AML-193 (cell line): ENCODE results near the gene TOB1.

ENCODE experiments used
- DNase-seq, 2 experiments: peaks; one replicate each; lab custom pipeline; 2025; lab: John Stamatoyannopoulos, UW

The TOB1 gene

GRCh38 chr17:50845240-50846147 lies 20.7 kb downstream of the TOB1 start:
- DNase-seq = no peak

- DNase-seq = no peak
Measured at GRCh38 chr17:50844117-50844700, 21.9 kb downstream of the TOB1 start.

DNA sequence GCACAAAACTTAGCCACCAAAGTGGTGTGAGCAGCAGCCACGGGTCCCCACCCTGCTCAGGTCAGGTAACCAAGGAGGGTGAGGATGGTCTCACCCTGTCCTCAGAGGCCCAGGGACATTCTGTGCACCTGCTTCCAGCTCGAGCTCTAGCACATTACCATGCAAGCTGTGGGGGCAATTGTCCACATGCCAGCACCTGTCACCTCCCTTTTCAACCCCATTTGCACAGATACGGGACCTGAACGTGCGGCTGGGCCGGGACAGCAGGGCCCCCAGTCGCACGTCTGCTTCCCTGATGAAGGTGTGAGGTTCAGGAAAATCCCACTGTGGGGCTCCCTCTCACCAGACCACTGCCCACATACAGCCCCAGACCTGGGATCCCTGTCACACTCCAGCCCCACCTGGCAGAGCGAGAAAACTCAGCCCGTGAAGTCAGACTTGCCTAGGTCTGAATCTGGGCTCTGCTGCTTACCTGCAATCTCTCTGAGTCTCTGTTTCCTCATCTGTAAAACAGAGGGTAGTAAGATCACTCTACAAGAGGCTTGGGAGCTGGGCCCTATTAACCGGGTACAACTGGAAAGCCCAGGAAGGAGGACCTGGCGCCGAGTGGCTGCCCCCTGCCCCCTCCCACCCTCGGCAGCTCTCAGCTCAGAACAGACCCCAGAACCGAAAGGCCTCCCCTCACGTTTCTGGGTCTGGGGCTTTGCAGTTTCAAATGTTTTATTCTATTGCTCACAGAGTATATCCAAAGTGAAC lies 22.8 kb downstream of the TOB1 start:
- no peak for DNase-seq

GRCh38 chr17:50842506-50843149 lies 23.5 kb downstream of the TOB1 start:
- DNase-seq = no peak

DNA sequence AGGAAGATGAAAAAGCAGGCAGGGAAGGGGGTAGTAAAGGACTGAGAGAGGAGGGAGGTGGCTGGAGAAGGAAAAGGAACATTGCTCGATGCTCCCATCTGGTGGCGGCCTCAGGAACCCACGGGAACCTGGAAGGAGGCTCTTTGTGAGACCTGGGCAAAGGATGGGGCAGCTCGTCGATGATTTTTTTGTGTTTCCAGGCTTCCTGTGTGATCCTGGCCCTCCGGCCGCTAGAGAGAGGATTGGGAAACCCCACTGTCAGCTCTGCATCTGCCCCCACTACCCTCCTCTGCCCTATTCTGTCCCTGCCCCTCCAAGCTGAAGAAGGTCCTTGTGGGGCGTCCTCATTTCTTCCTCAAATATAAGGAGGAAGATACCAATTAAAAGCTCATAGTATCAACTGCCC lies 24.2 kb downstream of the TOB1 start:
- peak; percentile 53 to 65 for DNase-seq

GRCh38 chr17:50841277-50841948 lies 24.7 kb downstream of the TOB1 start:
- DNase-seq = no peak

GRCh38 chr17:50840311-50840851 lies 25.8 kb downstream of the TOB1 start:
- no peak for DNase-seq

DNA sequence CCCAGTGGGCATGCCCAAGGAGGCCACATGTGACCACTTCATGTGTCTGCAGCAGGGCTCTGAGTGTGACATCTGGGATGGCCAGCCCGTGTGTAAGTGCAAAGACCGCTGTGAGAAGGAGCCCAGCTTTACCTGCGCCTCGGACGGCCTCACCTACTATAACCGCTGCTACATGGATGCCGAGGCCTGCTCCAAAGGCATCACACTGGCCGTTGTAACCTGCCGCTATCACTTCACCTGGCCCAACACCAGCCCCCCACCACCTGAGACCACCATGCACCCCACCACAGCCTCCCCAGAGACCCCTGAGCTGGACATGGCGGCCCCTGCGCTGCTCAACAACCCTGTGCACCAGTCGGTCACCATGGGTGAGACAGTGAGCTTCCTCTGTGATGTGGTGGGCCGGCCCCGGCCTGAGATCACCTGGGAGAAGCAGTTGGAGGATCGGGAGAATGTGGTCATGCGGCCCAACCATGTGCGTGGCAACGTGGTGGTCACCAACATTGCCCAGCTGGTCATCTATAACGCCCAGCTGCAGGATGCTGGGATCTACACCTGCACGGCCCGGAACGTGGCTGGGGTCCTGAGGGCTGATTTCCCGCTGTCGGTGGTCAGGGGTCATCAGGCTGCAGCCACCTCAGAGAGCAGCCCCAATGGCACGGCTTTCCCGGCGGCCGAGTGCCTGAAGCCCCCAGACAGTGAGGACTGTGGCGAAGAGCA lies 26.4 kb downstream of the TOB1 start:
- DNase-seq = no peak

- no peak for DNase-seq
Measured at GRCh38 chr17:50837980-50838954, 27.9 kb downstream of the TOB1 start.

GRCh38 chr17:50837286-50837979 lies 28.7 kb downstream of the TOB1 start:
- no peak for DNase-seq

GRCh38 chr17:50836826-50837225 lies 29.3 kb downstream of the TOB1 start:
- DNase-seq = no peak

DNA sequence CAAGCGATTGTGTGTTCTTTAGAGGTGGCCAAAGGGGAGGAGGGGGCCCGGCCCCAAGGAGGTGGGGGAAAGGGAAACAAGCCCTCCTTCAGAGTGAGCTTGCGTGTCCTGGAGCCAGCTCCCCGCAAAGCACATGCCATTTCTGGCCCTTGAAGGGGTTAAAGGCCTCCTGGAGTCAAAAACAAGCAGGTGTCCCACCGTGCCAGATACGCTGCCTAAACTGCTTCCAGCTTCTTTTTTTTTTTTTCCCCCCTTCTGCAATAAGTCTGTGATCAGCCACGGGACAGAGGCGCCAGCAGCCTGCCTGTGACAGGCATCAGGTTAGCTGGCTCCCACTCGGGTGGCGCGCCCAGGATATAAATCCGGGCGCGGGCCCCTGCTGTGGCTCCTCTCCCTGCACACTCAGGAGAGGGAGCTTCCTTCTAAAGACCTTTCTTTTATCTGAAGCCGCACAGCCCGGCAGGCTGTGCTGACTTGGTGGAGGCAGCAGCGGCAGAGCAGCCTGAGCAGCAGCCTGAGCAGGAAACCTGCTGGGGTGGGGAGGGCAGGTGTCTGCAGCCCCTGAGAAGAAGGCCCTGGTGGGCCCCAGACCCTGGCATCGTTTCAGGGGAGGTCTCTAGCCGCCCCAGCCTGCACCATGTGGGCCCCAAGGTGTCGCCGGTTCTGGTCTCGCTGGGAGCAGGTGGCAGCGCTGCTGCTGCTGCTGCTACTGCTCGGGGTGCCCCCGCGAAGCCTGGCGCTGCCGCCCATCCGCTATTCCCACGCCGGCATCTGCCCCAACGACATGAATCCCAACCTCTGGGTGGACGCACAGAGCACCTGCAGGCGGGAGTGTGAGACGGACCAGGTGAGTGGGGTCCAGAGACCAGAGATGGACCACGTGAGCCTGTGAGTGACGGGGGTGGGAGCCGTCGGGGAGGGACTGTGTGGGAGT lies 30.6 kb downstream of the TOB1 start, which contains the start of gene WFIKKN2:
Gene WFIKKN2 (plus strand): TSS at position 286 of the 934 bp plus-strand sequence. CDS start 352 bp downstream, at position 638.
- no peak for DNase-seq

GRCh38 chr17:50834429-50835300 lies 31.5 kb downstream of the TOB1 start:
- no peak for DNase-seq

- DNase-seq = no peak
Measured at GRCh38 chr17:50833510-50834428, 32.4 kb downstream of the TOB1 start.

DNA sequence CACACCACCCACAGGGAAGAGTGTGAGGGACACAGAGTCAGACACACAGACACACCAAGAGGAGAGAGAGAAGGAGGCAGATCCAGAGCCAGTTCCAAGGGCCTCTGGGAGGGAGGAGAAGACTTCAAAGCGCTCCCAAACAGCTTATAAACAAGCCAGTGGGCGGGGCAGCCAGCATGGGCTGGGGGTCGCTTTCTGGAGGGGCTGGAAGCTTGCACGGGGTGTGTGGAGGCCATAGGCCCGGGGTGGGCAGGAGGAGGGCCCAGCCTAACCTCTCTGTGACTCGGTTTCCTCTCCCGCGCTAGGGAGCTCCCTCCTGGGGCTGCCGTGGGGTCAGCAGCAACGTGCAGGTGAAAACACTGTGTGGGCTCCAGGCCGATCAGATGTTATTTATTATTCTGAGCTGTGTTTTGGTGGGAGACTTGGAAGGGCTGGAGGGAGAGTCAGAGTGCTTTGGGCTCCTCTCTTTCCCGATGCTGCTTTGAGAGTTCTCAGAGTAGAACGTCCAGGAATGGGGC lies 33.2 kb downstream of the TOB1 start:
- DNase-seq = no peak
